Body of pancreas (tissue), 4 donors: ENCODE results near the gene C16orf92.

Source experiments
- CTCF ChIP-seq, 7 experiments: fragments of 450-650 bp in 4 of 7; fragments of 200-600 bp in 3 of 7; sonication (generic) in 3 of 7; IDR thresholded peaks; one replicate each; pipeline ENCODE4 v1.5.1; 2016 to 2019; ENCODE audit warnings: antibody characterized with exemption in 7 of 7
- POLR2A ChIP-seq, 3 donors: fragments of 450-650 bp; IDR thresholded peaks; one replicate each; pipeline ENCODE4 v1.6.1; 2016; ENCODE audit warnings: antibody characterized with exemption in 3 of 3, mild to moderate bottlenecking in 2 of 3

- TF ChIP-seq CTCF (IDR thresholded peaks at IDR 0.05) (no peak), POLR2A (IDR thresholded peaks at IDR 0.05) (no peak)
Observed at GRCh38 chr16:30018731-30019158, 4.3 kb upstream of the C16orf92 start.
